HG02973 (cell line): ENCODE data around the gene ATP6V0D1.
"Not testable (repeated sequence)": the region's sequence is repeated elsewhere in the genome, so short reads cannot be mapped to it uniquely, and the experiment has no call there.

Experiments
- ATAC-seq: cut with Tn5 transposase; IDR thresholded peaks from one replicate; pipeline ENCODE4 v1.9.1; 2021; ENCODE audit warnings: moderate library complexity; ENCODE audit not compliant: unreplicated experiment

ATP6V0D1 gene

GRCh38 chr16:67504031-67505021 lies 23.4 kb upstream of the ATP6V0D1 start:
- ATAC-seq, result no peak

GRCh38 chr16:67499106-67499505 lies 18.1 kb upstream of the ATP6V0D1 start:
- no peak for ATAC-seq

DNA sequence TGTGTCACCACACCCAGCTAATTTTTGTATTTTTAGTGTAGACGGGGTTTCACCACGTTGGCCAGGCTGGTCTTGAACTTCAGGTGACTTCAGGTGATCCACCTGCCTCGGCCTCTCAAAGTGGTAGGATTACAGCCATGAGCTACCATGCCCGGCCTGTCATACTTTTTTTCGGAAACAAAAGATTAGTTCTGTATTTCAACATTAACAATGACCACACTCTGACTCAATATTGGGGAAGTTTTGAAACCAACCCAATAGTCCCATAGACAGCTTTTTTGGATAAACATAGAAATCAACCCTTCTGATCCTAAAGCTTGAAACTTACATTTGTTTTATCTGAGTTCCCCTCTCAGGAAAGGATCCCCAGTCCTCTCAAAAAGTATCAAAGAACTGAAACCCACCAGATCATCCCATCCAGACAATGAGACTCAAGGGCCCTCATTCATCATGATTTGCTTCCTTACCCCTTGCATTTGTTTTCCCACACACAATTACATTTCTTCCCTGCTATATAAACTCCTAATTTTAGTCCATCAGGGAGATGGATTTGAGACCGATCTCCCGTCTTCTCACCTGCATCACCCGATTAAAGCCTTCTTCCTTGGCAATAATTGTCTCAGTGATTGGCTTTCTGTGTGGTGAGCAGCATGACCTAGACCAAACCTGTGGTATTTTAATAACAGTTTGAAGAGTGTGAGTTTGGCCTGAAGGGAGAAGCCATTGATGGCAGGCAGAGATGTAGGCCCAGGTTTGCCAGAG lies 9.6 kb upstream of the ATP6V0D1 start:
- ATAC-seq, result no peak

DNA sequence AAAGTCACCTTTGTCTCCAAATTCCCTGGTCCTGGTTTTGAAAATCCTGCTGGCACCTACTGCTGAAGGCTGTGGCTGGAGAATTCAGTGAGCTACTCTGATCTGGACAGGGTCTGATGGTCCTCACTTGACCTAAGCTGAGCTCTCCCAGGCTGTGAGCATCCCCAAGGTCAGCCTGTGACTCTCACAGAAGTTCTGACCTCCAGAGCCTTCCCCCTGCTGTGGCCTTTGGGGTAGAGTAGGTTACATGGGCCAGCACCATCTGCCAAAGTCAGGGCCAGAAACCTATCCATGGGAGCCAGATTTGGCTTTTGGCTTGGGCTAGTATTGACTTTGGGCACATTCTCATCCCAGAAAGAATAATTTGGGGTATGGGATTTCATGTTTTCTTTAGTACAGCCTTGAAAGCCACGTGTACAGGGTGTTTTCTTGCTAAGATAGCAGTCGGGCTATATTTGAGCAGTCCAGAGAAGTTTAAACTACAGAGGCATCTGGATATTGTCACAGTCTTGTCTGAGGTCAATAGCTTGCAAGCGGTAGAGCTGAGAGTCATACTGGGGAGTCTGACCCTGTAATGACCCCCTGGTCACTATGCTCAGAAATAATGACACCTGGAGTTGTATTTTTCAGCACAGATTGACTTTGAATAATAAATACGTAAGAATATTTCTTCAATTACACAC lies 8.6 kb upstream of the ATP6V0D1 start:
- peak; percentile 3 for ATAC-seq

GRCh38 chr16:67487561-67487960 lies 6.6 kb upstream of the ATP6V0D1 start:
- not testable (repeated sequence) for ATAC-seq

DNA sequence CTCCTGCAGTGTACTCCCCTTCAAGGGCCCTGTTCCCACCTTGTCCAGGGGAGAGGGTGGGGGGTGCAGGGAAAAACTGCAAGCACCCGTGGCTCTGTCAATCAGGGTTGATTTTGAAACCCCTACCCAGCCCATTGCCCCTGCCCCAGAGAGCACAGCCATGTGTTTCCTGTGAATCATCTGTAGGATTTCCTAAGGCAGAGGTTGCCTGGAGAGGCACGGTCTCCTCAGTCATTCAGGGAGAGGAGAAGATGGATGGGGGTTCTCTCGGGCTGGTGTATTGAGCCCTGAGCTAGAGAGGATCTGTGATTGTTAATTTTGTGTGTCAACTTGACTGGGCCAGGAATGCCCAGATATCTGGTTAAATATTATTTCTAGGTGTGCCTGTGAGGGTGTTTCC lies 5.8 kb upstream of the ATP6V0D1 start:
- ATAC-seq, result no peak

DNA sequence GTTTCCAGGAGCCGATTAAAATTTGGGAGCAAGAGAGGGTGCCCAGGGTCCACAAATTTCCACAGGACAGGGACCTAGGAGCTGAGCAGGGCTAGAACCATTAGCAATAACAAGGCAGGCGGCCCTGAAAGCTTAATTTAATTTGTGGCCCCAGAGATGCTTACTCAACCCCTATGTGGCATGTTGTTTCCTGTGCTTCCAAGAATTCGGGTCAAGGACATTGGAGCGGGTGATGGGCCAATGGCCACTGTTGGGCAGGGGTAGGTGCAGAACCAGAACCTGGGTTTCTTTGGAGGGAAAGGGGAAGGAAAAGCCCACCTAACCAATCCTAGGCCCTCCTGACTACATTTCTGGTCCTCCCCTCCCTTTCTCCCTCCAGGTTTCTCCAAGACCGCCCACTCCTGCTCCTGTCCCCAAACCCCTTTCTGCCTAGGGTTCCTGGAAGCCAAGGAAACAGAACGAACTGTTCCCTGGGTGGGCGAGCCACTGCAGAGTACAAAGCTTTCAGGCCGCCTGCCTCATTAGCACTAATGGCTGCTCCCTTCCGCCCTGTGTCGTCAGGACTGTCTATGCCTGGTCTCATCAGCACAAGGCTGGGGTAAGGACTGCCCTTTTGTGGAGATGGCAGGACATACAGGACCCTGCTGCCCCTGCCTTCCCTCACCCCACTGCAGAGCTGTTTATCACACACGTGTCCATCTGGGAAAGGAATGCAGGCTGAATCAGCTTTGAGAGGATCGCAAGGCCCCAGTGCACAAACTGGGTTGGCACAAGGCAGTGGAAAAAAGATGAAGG lies 3.0 kb upstream of the ATP6V0D1 start:
- ATAC-seq, result no peak

- no peak for ATAC-seq
Observed at GRCh38 chr16:67483150-67483549, 2.2 kb upstream of the ATP6V0D1 start, which contains the start of gene AGRP. Gene AGRP (minus strand): TSS chr16:67483547. CDS start chr16:67483398, 149 bp downstream.

DNA sequence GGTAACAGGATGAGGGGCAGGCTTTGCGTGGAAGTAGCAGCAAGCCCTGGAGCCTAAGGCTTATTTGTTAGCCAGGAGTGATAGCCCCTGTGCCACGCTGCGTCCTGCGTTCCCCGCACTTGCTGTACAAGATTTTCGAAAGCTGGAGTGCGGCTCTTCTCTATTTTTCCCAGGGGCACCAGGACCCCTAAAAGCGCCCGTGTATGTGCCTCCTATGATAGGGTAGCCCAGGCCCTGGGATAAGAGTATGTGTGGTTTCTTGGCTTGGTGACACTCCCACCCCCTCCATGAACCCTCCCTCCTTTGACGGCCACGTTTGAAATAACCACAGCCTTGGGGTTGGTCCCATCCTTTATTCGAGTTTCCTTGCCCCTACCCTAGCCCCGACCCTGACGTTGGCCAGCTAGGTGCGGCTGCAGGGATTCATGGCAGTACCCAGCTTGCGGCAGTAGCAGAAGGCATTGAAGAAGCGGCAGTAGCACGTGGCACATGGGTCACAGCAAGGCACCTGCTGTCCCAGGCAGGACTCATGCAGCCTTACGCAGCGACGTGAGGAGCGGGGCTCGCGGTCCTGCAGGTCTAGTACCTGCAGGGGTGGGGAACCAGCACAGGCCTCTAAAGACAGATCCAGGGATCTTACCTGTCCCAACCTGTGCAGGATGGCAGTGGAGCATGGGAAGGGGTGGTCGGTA lies 1.4 kb upstream of the ATP6V0D1 start:
- ATAC-seq, result no peak

- ATAC-seq, result no peak
Observed at GRCh38 chr16:67481561-67482232, 740 bp upstream of the ATP6V0D1 start.

GRCh38 chr16:67477960-67478554 lies 2.9 kb downstream of the ATP6V0D1 start:
- ATAC-seq, result no peak

DNA sequence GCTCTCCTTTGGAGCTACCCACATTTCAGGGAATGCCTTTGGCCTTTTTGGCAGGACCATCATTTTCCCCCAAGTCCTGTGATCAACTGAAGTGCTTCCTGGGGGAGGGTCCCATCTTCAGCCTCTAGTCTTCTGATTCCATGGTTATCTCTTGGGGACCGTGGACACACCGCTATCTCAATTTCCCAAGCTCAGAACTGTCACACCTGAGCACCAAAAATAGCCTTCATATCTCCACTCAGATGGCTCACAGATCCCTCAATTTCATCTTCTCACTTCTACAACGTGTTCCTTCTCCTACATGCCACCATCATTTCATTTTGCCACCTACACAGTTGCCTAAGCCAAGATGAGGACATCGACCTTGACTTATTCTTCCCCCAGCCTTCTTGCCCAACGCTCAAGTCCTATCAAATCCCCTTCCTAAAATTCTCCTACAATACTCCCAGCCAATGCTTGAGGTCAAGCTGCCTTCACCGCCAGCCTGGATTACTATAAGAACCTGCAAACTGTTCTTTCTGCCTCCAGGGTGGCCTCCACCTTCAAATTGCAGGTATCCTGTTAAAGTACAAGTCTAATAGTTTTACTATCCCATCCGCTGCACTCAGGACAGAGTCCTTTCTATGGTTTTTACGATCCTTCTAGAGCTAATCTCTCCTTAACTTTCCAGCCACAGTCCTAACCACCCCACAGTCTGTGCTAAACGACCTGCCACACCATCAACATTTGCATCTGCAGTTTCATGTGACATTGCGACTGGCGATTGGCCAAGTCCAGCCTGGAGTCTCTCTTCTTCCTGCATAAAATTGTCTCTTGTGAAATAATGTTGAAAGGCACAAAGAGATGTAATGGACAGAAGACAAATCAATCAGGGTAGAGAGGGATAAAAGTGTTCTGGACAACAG lies 6.2 kb downstream of the ATP6V0D1 start:
- no peak for ATAC-seq

DNA sequence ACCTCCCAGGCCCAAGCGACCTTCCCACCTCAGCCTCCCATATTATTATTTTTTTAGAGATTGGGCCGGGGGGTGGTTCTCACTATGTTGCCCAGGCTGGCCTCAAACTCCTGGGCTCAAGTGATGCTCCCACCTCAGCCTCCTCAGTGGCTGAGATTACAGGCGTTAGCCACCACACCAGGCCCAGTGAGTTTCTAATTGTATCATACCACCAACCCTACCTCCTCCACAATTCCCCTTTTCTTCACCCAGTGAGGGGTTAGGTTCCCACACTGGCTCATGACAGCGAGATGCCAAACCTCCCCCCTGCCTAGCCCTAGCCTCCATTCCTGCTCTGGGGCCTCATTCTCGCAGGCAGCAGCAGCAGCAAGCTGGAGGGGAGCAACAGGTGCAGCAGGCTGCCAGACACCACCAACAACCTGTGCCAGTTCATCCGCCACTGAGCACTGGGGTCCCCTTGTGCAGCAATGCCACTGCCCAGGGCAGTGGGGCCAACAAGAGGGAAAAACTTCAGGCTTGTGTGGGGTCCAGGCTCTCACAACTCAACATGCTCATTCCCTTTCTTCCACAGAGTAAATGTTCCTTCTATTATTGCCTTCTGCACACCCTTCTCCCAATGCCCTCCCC lies 9.1 kb downstream of the ATP6V0D1 start:
- ATAC-seq, result no peak

- ATAC-seq, result no peak
Observed at GRCh38 chr16:67470359-67470758, 10.6 kb downstream of the ATP6V0D1 start.

DNA sequence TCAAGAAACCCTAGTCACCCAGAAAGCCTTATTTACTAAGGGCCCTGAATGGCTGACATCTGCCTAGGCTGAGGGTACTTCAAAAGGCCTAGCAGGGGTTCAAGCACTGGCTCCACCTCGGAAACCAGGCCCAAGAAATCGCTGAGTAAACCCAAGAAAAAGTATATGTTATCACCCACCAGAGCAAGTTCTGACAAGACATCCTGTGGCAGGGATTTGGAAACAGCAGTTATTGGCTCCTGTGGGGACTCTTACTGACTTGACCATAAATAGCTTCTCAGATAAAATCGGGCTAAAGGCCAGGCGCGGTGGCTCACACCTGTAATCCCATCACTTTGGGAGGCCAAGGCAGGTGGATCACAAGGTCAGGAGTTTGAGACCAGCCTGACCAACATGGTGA lies 12.2 kb downstream of the ATP6V0D1 start:
- no peak for ATAC-seq

- no peak for ATAC-seq
Observed at GRCh38 chr16:67466581-67466980, 14.4 kb downstream of the ATP6V0D1 start.

DNA sequence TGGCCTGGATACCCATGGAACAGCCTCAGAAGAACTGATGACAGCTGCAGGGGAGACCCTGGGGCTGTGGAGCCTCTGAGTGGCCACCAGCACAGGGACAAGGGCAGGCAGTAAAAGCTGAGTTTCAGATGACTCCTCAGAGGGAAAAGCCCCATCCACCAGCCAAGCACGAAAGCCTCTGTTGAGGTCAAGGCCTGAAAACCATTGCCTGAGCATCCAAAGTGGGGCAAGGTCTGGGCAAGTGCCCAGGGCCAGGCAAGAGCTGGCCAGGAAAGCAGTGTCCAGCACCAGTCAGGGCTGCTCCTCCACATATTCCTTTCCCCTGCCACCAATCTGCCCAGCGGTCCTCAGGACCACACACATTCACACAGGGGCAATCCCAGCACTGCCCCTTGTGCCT lies 16.4 kb downstream of the ATP6V0D1 start:
- ATAC-seq, result no peak
